K562 (cell line): ENCODE measurements around the gene EPX. TPM values are rescaled to one million over a fixed set of nuclear protein-coding genes. Genes with fewer than 3 reads are reported as not detected.

Experiments used
- ASH1L ChIP-seq: fragments of 450-650 bp; IDR thresholded peaks from 2 replicates; pipeline ENCODE4 v1.6.1; 2018; ENCODE audit warnings: borderline replicate concordance, mild to moderate bottlenecking, low read depth; ENCODE audit not compliant: partially characterized antibody
- CREB3 ChIP-seq: fragments of 450-650 bp; conservative IDR thresholded peaks from 2 replicates; pipeline ENCODE4 v1.6.1; 2016; ENCODE audit warnings: missing genetic modification characterization, low read depth, mild to moderate bottlenecking, missing compliant biosample characterization, moderate library complexity
- GATAD2A ChIP-seq: fragments of 450-650 bp; IDR thresholded peaks from 2 replicates; pipeline ENCODE4 v1.6.1; 2017
- HDAC8 ChIP-seq: fragments of 450-650 bp; IDR thresholded peaks from 2 replicates; pipeline ENCODE4 v1.6.1; 2016; ENCODE audit warnings: mild to moderate bottlenecking, missing genetic modification characterization, moderate library complexity, missing compliant biosample characterization
- MAFK ChIP-seq: IDR thresholded peaks from 2 replicates; pipeline ENCODE4 v1.6.1; 2011; ENCODE audit warnings: low read length, improper control_type of control experiment
- PHB ChIP-seq: fragments of 250-450 bp; sonication (Bioruptor Pico); IDR thresholded peaks from 2 replicates; pipeline ENCODE4 v1.5.0; 2021
- TBP ChIP-seq: optimal IDR thresholded peaks from 2 replicates; pipeline ENCODE3; 2011; ENCODE audit warnings: low read depth, low read length, improper control_type of control experiment
- ZFP30 ChIP-seq: fragments of 250-450 bp; sonication (Bioruptor Pico); IDR thresholded peaks from 2 replicates; pipeline ENCODE4 v1.8.0; 2022; ENCODE audit warnings: moderate library complexity, mild to moderate bottlenecking, inconsistent platforms, borderline replicate concordance
- ZNF174 ChIP-seq: fragments of 250-450 bp; sonication (Bioruptor Pico); IDR thresholded peaks from 2 replicates; pipeline ENCODE4 v1.4.0; 2020; ENCODE audit warnings: mild to moderate bottlenecking
- ZNF3 ChIP-seq: fragments of 250-450 bp; sonication (Bioruptor Pico); IDR thresholded peaks from 2 replicates; pipeline ENCODE4 v1.5.0; 2021; ENCODE audit warnings: mild to moderate bottlenecking, moderate library complexity
- ZNF316 ChIP-seq: fragments of 450-650 bp; IDR thresholded peaks from 2 replicates; pipeline ENCODE4 v1.6.1; 2016
- polyA plus RNA-seq, 8 experiments: library from polyadenylated mRNA; depleted of rRNA in 4 of 8; stranded (reverse) in 5 of 8; unstranded in 3 of 8; fragments of >200 nt; fragmentation: Nextera tagmentation in 2 of 8; fragmentation: Illumina TruSeq in 1 of 8; extraction: Ambion mirVana in 2 of 8; extraction: Trizol in 1 of 8; gene quantifications; 2 replicates each; pipeline versions ENCODE4 v1.2.1 to v1.2.3, GENCODE V29; 2011 to 2014; ENCODE audit warnings: inconsistent platforms in 1 of 8, missing spikeins in 1 of 8
- total RNA-seq, 7 experiments: library from RNA; depleted of rRNA in 6 of 7; stranded (reverse); fragments of >200 nt in 6 of 7; fragmentation: Illumina TruSeq in 2 of 7; extraction: Trizol in 2 of 7; gene quantifications; 2 replicates each; pipeline versions ENCODE4 v1.2.1 to v1.2.3, GENCODE V29; 2011 to 2021; ENCODE audit warnings: low replicate concordance in 1 of 7
- TF ChIP-seq, protein P1 (sequence below): fragments of 450-650 bp; IDR thresholded peaks from 2 replicates; pipeline ENCODE4 v1.6.1; 2016; ENCODE audit warnings: missing biosample characterization, missing genetic modification characterization
- TF ChIP-seq, protein P2 (sequence below): sonication (generic); formaldehyde crosslinking; IDR thresholded peaks from 2 replicates; pipeline ENCODE4 v1.8.1; 2023; ENCODE audit warnings: mild to moderate bottlenecking, missing genetic modification reagents, moderate library complexity
- TF ChIP-seq, protein P3 (sequence below): fragments of 150-350 bp; IDR thresholded peaks from 2 replicates; pipeline ENCODE4 v1.6.1; 2014; ENCODE audit warnings: low read depth, mild to moderate bottlenecking, low read length, borderline replicate concordance
- TF ChIP-seq, protein P4 (sequence below): conservative IDR thresholded peaks from 2 replicates; pipeline ENCODE4 v1.6.1; 2011; ENCODE audit warnings: low read depth, mild to moderate bottlenecking, low read length; ENCODE audit not compliant: control insufficient read depth
- TF ChIP-seq, protein P5 (sequence below): IDR thresholded peaks from 3 replicates; pipeline ENCODE4 v1.6.1; 2011; ENCODE audit warnings: borderline replicate concordance, mild to moderate bottlenecking, moderate library complexity; ENCODE audit not compliant: insufficient read length; ENCODE audit errors: extremely low read depth

The EPX gene
- total and polyA plus RNA-seq, 9 of the 15 experiments (the other 6 are each of a cell fraction or from before 2014, with no cell fraction given), result 0.07 to 0.33 (median 0.19) TPM; not detected in 3

DNA sequence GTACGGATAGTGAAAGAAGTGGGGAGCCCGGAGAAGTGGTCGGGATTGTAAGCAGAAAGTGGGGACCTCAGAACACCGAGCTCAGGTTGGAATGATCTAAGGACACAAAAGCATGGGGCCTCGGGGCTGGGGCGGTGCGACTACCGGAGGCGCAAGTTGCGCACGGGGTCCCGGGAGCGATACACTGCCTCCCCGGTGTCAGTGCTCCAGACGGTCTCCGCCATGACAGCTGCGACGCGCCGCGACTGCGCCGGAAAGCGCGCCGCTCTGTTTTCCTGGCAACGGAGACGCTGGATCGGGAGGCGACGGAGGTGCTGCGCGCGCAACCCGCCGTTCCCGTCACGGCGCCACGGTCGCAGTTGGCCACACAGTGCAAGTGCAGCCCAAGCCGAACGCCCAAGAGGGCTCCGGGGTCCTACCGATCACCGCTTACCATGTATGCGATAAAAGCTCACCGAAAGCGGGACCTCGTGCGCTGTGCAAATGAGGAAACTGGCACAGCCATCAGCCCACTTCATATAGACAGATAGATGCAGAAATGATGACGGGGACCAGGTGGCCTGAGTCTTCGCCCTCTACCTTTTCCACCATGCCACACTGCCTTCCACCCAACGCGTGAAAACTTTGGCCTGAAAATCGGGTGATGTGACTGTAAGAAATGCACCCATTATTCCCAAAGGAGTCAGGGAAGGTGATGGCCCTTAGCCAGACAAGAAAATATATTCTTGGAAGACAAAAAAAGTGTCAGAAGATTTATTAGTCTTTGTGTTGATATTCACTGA lies 26.7 kb downstream of the EPX start, which contains the start of gene MKS1 (continued):
- TF ChIP-seq ZFP30 (CRISPR knock-in tag) (no peak), GATAD2A (no peak), TBP (peak; percentile 81), ZNF316 (no peak), CREB3 (tag) (peak; percentile 78; the same call in 1 of the 2 replicates), HDAC8 (tag) (no peak), MAFK (no peak), ASH1L (no peak), ZNF3 (no peak), ZNF174 (CRISPR knock-in tag) (no peak), PHB (CRISPR knock-in tag) (no peak)
- TF ChIP-seq, protein P1, sequence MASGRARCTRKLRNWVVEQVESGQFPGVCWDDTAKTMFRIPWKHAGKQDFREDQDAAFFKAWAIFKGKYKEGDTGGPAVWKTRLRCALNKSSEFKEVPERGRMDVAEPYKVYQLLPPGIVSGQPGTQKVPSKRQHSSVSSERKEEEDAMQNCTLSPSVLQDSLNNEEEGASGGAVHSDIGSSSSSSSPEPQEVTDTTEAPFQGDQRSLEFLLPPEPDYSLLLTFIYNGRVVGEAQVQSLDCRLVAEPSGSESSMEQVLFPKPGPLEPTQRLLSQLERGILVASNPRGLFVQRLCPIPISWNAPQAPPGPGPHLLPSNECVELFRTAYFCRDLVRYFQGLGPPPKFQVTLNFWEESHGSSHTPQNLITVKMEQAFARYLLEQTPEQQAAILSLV (tag), result no peak
- TF ChIP-seq, protein P2, sequence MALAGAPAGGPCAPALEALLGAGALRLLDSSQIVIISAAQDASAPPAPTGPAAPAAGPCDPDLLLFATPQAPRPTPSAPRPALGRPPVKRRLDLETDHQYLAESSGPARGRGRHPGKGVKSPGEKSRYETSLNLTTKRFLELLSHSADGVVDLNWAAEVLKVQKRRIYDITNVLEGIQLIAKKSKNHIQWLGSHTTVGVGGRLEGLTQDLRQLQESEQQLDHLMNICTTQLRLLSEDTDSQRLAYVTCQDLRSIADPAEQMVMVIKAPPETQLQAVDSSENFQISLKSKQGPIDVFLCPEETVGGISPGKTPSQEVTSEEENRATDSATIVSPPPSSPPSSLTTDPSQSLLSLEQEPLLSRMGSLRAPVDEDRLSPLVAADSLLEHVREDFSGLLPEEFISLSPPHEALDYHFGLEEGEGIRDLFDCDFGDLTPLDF (CRISPR knock-in tag), result no peak; the same call in 1 of the 2 replicates
- TF ChIP-seq, protein P3, sequence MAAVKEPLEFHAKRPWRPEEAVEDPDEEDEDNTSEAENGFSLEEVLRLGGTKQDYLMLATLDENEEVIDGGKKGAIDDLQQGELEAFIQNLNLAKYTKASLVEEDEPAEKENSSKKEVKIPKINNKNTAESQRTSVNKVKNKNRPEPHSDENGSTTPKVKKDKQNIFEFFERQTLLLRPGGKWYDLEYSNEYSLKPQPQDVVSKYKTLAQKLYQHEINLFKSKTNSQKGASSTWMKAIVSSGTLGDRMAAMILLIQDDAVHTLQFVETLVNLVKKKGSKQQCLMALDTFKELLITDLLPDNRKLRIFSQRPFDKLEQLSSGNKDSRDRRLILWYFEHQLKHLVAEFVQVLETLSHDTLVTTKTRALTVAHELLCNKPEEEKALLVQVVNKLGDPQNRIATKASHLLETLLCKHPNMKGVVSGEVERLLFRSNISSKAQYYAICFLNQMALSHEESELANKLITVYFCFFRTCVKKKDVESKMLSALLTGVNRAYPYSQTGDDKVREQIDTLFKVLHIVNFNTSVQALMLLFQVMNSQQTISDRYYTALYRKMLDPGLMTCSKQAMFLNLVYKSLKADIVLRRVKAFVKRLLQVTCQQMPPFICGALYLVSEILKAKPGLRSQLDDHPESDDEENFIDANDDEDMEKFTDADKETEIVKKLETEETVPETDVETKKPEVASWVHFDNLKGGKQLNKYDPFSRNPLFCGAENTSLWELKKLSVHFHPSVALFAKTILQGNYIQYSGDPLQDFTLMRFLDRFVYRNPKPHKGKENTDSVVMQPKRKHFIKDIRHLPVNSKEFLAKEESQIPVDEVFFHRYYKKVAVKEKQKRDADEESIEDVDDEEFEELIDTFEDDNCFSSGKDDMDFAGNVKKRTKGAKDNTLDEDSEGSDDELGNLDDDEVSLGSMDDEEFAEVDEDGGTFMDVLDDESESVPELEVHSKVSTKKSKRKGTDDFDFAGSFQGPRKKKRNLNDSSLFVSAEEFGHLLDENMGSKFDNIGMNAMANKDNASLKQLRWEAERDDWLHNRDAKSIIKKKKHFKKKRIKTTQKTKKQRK, result no peak
- TF ChIP-seq, protein P4, sequence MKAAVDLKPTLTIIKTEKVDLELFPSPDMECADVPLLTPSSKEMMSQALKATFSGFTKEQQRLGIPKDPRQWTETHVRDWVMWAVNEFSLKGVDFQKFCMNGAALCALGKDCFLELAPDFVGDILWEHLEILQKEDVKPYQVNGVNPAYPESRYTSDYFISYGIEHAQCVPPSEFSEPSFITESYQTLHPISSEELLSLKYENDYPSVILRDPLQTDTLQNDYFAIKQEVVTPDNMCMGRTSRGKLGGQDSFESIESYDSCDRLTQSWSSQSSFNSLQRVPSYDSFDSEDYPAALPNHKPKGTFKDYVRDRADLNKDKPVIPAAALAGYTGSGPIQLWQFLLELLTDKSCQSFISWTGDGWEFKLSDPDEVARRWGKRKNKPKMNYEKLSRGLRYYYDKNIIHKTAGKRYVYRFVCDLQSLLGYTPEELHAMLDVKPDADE, result peak; percentile 80
- TF ChIP-seq, protein P5, sequence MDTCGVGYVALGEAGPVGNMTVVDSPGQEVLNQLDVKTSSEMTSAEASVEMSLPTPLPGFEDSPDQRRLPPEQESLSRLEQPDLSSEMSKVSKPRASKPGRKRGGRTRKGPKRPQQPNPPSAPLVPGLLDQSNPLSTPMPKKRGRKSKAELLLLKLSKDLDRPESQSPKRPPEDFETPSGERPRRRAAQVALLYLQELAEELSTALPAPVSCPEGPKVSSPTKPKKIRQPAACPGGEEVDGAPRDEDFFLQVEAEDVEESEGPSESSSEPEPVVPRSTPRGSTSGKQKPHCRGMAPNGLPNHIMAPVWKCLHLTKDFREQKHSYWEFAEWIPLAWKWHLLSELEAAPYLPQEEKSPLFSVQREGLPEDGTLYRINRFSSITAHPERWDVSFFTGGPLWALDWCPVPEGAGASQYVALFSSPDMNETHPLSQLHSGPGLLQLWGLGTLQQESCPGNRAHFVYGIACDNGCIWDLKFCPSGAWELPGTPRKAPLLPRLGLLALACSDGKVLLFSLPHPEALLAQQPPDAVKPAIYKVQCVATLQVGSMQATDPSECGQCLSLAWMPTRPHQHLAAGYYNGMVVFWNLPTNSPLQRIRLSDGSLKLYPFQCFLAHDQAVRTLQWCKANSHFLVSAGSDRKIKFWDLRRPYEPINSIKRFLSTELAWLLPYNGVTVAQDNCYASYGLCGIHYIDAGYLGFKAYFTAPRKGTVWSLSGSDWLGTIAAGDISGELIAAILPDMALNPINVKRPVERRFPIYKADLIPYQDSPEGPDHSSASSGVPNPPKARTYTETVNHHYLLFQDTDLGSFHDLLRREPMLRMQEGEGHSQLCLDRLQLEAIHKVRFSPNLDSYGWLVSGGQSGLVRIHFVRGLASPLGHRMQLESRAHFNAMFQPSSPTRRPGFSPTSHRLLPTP, result no peak
